HG03520 (cell line): Measurements from ENCODE around the gene ICOSLG.
"Not testable (repeated sequence)": the region's sequence is repeated elsewhere in the genome, so short reads cannot be mapped to it uniquely, and the experiment has no call there.

Experiments
- ATAC-seq: cut with Tn5 transposase; IDR thresholded peaks from one replicate; pipeline ENCODE4 v1.9.1; 2021; ENCODE audit warnings: mild to moderate bottlenecking, moderate library complexity; ENCODE audit not compliant: unreplicated experiment

Gene ICOSLG

GRCh38 chr21:44227614-44228013, 13.1 kb downstream of the ICOSLG start:
- not testable (repeated sequence) for ATAC-seq

- ATAC-seq: not testable (repeated sequence)
Measured at GRCh38 chr21:44225605-44226004, 15.1 kb downstream of the ICOSLG start.

GRCh38 chr21:44223334-44223733, 17.4 kb downstream of the ICOSLG start:
- ATAC-seq: not testable (repeated sequence)

- not testable (repeated sequence) for ATAC-seq
Measured at GRCh38 chr21:44220674-44221073, 20.1 kb downstream of the ICOSLG start.

GRCh38 chr21:44218461-44218860, 22.3 kb downstream of the ICOSLG start:
- ATAC-seq: not testable (repeated sequence)

- ATAC-seq: not testable (repeated sequence)
Measured at GRCh38 chr21:44211978-44212377, 28.8 kb downstream of the ICOSLG start.

GRCh38 chr21:44211574-44211973, 29.2 kb downstream of the ICOSLG start:
- not testable (repeated sequence) for ATAC-seq

- not testable (repeated sequence) for ATAC-seq
Measured at GRCh38 chr21:44207860-44208646, 32.7 kb downstream of the ICOSLG start.

GRCh38 chr21:44206698-44207676, 33.8 kb downstream of the ICOSLG start:
- not testable (repeated sequence) for ATAC-seq

GRCh38 chr21:44206187-44206586, 34.6 kb downstream of the ICOSLG start:
- ATAC-seq: not testable (repeated sequence)

- not testable (repeated sequence) for ATAC-seq
Measured at GRCh38 chr21:44202590-44203299, 38.0 kb downstream of the ICOSLG start.

GRCh38 chr21:44199997-44200396, 40.7 kb downstream of the ICOSLG start:
- ATAC-seq: not testable (repeated sequence)

GRCh38 chr21:44199448-44199847, 41.3 kb downstream of the ICOSLG start:
- no peak for ATAC-seq

GRCh38 chr21:44197156-44197516, 43.6 kb downstream of the ICOSLG start:
- not testable (repeated sequence) for ATAC-seq

GRCh38 chr21:44196212-44197155, 44.3 kb downstream of the ICOSLG start:
- not testable (repeated sequence) for ATAC-seq

- not testable (repeated sequence) for ATAC-seq
Measured at GRCh38 chr21:44194888-44195287, 45.9 kb downstream of the ICOSLG start.

GRCh38 chr21:44194451-44194850, 46.3 kb downstream of the ICOSLG start:
- not testable (repeated sequence) for ATAC-seq

GRCh38 chr21:44193108-44193507, 47.6 kb downstream of the ICOSLG start:
- ATAC-seq: not testable (repeated sequence)

GRCh38 chr21:44190349-44191271, 50.1 kb downstream of the ICOSLG start:
- not testable (repeated sequence) for ATAC-seq
